ENCODE measurements around the gene SHROOM1. TPM values are rescaled to one million over a fixed set of nuclear protein-coding genes. Genes with fewer than 3 reads are reported as not detected.

The SHROOM1 gene
- total RNA-seq, 1 donor from 2014 or later, result 1.5 TPM

DNA sequence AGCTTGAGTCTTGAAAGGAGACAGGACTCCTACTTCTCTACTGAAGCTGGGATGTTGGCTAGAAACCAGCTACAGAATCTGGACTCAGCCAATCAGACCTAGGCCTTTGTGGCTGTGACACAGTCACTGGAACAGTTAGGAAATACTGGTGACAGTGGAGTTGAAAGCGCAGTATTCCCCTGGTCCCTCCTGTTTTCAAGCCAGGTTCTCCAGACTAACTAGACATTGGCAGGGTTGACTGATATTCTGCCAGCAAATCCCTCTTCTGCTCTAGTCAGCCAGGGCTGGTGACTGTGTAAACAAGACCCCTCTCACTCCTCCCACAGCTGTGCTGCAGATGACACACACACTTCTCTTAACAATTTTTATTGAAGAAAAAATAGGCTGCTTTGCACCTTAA lies 8.7 kb downstream of the SHROOM1 start:
- DNase-seq (no peak), ATAC-seq (ENCODE audit: low read depth) (no peak)
- no peak overlapping the region for H3K4me3 Mint-ChIP-seq
- no peaks in the 10 kb centered on the region for H3K36me3 Mint-ChIP-seq (ENCODE audit: low read depth)
- intact Hi-C loops (cut with micrococcal nuclease), result loop anchor here (2.0 kb wide), 2 partner anchors 75 to 321 kb away; partner anchors contain the start of gene CCNI2
- H3K27ac Mint-ChIP-seq, result no peak overlapping the region
- POLR2A ChIA-PET, result no interaction called here
- CTCF ChIA-PET, result interaction anchor here (2.1 to 3.6 kb wide), 3 partner anchors 13 to 435 kb away, joined by 6 to 31 read pairs (median 9); partner anchors contain the start of gene IRF1
- peaks cover 31% of the 10 kb centered on the region for H3K27me3 Mint-ChIP-seq
- TF ChIP-seq, protein P1, sequence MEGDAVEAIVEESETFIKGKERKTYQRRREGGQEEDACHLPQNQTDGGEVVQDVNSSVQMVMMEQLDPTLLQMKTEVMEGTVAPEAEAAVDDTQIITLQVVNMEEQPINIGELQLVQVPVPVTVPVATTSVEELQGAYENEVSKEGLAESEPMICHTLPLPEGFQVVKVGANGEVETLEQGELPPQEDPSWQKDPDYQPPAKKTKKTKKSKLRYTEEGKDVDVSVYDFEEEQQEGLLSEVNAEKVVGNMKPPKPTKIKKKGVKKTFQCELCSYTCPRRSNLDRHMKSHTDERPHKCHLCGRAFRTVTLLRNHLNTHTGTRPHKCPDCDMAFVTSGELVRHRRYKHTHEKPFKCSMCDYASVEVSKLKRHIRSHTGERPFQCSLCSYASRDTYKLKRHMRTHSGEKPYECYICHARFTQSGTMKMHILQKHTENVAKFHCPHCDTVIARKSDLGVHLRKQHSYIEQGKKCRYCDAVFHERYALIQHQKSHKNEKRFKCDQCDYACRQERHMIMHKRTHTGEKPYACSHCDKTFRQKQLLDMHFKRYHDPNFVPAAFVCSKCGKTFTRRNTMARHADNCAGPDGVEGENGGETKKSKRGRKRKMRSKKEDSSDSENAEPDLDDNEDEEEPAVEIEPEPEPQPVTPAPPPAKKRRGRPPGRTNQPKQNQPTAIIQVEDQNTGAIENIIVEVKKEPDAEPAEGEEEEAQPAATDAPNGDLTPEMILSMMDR (IDR thresholded peaks at IDR 0.05), result no peak
- H3K9me3 Mint-ChIP-seq, result no peaks in the 10 kb centered on the region
- H3K4me1 Mint-ChIP-seq, result peaks cover 12% of the 10 kb centered on the region

DNA sequence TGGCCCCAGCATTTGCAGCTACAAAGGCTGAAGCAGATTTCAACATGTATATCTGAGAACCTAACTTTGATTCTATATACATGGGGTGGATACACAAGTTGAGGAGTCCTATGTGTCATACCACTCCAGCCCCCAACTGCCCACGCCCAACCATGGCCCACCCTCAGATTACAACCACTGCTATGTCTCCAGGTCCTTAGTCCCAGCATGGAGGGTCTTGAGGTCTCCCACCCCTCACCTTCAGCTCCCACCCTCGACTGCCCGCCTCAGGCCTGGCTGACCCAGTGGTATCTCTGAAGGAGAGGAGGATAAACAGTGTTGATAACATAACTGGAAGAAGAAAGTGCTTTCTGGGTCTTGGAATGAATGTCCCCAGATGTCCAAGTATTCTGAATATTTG lies 9.1 kb downstream of the SHROOM1 start:
- DNase-seq, result no peak
- ChIA-PET POLR2A (no interaction called here), CTCF (interaction anchor here (1.2 to 3.6 kb wide), 8 partner anchors 14 to 583 kb away, joined by 3 to 31 read pairs (median 8); partner anchors contain the start of gene IRF1)
- TF ChIP-seq, protein P1 (IDR thresholded peaks at IDR 0.05), result no peak
- no peak overlapping the region for H3K4me3 Mint-ChIP-seq
- peaks cover 12% of the 10 kb centered on the region for H3K4me1 Mint-ChIP-seq
- no peak overlapping the region for H3K27ac Mint-ChIP-seq
- ATAC-seq (ENCODE audit: low read depth), result no peak
- H3K9me3 Mint-ChIP-seq, result no peaks in the 10 kb centered on the region
- no peaks in the 10 kb centered on the region for H3K36me3 Mint-ChIP-seq (ENCODE audit: low read depth)
- intact Hi-C loops (cut with micrococcal nuclease), result loop anchor here (2.0 kb wide), 2 partner anchors 75 to 321 kb away; partner anchors contain the start of gene CCNI2
- peaks cover 27% of the 10 kb centered on the region for H3K27me3 Mint-ChIP-seq

DNA sequence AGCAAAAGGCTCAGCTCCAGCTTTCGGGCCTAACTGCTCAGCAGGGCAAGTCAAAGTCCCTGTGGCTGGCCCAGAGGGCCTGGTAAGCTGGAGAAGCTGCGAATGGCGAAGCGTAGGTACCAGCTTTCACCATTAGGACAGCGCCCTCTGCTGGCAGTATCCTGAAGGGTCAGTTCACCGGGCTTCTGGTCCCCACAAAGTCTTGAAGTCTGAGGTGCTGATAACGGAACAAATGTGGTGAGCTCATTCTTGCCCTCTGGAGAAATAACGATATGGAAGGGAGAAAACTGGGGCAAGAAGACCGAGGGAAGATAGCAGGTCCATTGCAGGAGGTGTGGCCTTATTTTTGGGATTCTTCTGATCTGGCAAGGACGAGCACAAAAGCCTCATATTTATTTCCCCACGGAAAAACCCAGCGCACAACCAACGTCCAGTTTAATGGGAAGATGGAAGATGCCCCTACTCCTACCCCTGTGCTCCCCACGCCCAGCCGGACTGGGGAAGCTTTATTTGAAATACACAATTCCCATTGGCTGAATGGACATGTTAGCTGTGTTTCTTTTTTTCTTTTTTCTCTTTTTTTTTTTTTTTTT lies 10.2 kb downstream of the SHROOM1 start:
- ATAC-seq (ENCODE audit: low read depth) (peak; percentile 89), DNase-seq (peak; percentile 70)
- no peaks in the 10 kb centered on the region for H3K36me3 Mint-ChIP-seq (ENCODE audit: low read depth)
- ChIA-PET CTCF (interaction anchor here (0.7 to 3.6 kb wide), 28 partner anchors 9 to 582 kb away, joined by 3 to 31 read pairs (median 4); partner anchors contain the start of genes CCNI2, IRF1 and KIF3A), POLR2A (interaction anchor here (0.6 to 0.7 kb wide), 4 partner anchors 8 to 166 kb away, joined by 3 to 6 read pairs (median 4); no protein-coding TSS in a partner anchor)
- H3K4me1 Mint-ChIP-seq, result peaks cover 12% of the 10 kb centered on the region
- peak overlapping the region; percentile 38 for H3K4me3 Mint-ChIP-seq
- intact Hi-C loops (cut with micrococcal nuclease), result loop anchor here (1.0 to 2.0 kb wide), 7 partner anchors 73 to 548 kb away; partner anchors contain the start of genes CCNI2 and KIF3A
- H3K27ac Mint-ChIP-seq, result no peak overlapping the region
- TF ChIP-seq, protein P1 (IDR thresholded peaks at IDR 0.05), result no peak
- peaks cover 27% of the 10 kb centered on the region for H3K27me3 Mint-ChIP-seq
- H3K9me3 Mint-ChIP-seq, result no peaks in the 10 kb centered on the region

DNA sequence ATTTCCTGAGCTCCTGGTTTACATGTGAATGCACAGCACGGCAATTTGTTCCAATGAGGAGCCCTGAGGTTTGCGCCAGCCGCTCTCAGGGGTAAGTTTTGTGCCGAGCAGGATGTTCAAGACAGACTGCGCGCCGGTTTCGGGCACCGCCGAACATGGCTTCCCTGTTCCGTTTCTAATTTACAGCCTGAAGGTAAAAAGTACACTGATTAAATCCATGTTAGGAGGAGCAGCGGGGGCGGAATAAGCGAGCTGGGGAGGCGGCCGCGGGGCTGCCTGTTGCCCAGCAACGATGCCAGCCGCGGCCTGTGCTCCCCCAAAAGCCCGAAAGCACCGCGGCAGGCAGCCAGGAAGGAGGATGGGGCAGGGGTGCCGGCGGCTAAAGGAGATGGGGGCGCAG lies 11.0 kb downstream of the SHROOM1 start:
- Mint-ChIP-seq H3K9me3 (no peaks in the 10 kb centered on the region), H3K27ac (no peak overlapping the region), H3K4me1 (peaks cover 12% of the 10 kb centered on the region), H3K27me3 (peaks cover 20% of the 10 kb centered on the region), H3K4me3 (peak overlapping the region; percentile 75), H3K36me3 (ENCODE audit: low read depth) (no peaks in the 10 kb centered on the region)
- no peak for DNase-seq
- ChIA-PET CTCF (interaction anchor here (0.7 to 3.6 kb wide), 25 partner anchors 8 to 582 kb away, joined by 3 to 31 read pairs (median 5); partner anchors contain the start of genes CCNI2, IRF1 and KIF3A), POLR2A (interaction anchor here (0.7 to 1.7 kb wide), 2 partner anchors 12 to 450 kb away, joined by 4 read pairs; partner anchors contain the start of gene SLC22A5)
- ATAC-seq (ENCODE audit: low read depth), result peak; percentile 43
- intact Hi-C loops (cut with micrococcal nuclease), result loop anchor here (5.0 kb wide), 1 partner anchor 162 kb away; the partner anchor contains the start of gene IL13
- TF ChIP-seq, protein P1 (IDR thresholded peaks at IDR 0.05), result no peak

DNA sequence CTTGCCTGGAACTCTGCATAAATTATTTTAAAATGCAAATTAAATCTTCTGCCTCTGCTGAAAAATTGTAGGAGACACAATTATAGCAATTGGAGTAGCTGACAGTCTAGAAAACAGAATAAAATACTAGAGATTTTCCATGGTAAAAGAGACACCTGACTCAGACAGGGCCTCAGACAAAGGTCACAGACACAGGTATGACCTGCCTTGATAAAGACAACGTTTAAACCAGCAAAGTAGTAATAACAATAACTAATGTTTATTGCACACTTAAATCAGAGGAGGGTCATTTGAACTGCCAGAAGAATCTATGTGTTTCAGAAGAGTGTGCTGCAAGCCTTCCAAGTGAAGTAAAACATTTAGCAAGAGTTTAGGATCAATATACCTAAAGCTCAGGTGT lies 13.4 kb downstream of the SHROOM1 start:
- H3K9me3 Mint-ChIP-seq, result no peaks in the 10 kb centered on the region
- H3K4me3 Mint-ChIP-seq, result no peak overlapping the region
- POLR2A ChIA-PET, result no interaction called here
- H3K4me1 Mint-ChIP-seq, result peaks cover 22% of the 10 kb centered on the region
- peaks cover 22% of the 10 kb centered on the region for H3K27me3 Mint-ChIP-seq
- no peaks in the 10 kb centered on the region for H3K36me3 Mint-ChIP-seq (ENCODE audit: low read depth)
- intact Hi-C loops (cut with micrococcal nuclease), result loop anchor here (5.0 kb wide), 1 partner anchor 160 kb away; the partner anchor contains the start of gene IL13
- no peak overlapping the region for H3K27ac Mint-ChIP-seq
- DNase-seq (no peak), ATAC-seq (ENCODE audit: low read depth) (no peak)
- CTCF ChIA-PET, result interaction anchor here (1.5 kb wide), 1 partner anchor 431 kb away, joined by 6 read pairs; no protein-coding TSS in a partner anchor
- TF ChIP-seq, protein P1 (IDR thresholded peaks at IDR 0.05), result no peak

Data from activated B cell treated with CpG ODN at 0.5 μM for 24 hours (primary cell).